Measurements from ENCODE around the gene FUT6.
"Not testable (repeated sequence)": the region's sequence is repeated elsewhere in the genome, so short reads cannot be mapped to it uniquely, and the experiment has no call there.

Gene FUT6

GRCh38 chr19:5839065-5840017 lies at the start of gene FUT6:
Gene FUT6, minus strand, starts transcription at chr19:5839702. Its CDS starts 7,135 bp downstream, at chr19:5832567.
- DNase-seq = no peak

GRCh38 chr19:5884065-5884811 lies 44.7 kb upstream of the FUT6 start:
- not testable (repeated sequence) for DNase-seq

DNA sequence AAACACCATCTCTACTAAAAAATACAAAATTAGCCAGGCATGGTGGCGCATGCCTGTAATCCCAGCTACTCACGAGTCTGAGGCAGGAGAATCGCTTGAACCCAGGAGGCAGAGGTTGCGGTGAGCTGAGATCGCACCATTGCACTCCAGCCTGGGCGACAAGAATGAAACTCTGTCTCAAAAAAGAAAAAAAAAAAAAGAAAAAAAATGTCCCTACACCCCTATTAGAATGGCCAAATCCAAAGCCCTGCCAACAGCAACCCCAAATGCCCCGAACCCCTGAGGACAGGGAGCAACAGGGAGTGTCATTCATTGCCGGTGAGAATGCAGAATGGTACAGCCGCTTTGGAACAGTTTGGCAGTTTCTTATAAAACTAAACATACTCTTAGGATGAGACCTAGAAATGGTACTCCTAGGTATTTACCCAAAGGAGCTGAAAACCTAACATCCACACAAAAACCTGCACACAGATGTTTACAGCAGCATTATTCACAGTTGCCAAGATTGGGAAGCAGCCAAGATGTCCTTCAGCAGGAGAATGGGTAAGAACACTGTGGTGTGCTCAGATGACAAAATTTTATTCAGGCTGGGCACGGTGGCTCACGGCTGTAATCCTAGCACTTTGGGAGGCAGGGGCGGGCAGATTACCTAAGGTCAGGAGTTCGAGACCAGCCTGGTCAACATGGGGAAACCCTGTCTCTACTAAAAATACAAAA lies 43.8 kb upstream of the FUT6 start:
- not testable (repeated sequence) for DNase-seq

- no peak for DNase-seq
These were observed 43.0 kb upstream of the FUT6 start for GRCh38 chr19:5882421-5882968.

DNA sequence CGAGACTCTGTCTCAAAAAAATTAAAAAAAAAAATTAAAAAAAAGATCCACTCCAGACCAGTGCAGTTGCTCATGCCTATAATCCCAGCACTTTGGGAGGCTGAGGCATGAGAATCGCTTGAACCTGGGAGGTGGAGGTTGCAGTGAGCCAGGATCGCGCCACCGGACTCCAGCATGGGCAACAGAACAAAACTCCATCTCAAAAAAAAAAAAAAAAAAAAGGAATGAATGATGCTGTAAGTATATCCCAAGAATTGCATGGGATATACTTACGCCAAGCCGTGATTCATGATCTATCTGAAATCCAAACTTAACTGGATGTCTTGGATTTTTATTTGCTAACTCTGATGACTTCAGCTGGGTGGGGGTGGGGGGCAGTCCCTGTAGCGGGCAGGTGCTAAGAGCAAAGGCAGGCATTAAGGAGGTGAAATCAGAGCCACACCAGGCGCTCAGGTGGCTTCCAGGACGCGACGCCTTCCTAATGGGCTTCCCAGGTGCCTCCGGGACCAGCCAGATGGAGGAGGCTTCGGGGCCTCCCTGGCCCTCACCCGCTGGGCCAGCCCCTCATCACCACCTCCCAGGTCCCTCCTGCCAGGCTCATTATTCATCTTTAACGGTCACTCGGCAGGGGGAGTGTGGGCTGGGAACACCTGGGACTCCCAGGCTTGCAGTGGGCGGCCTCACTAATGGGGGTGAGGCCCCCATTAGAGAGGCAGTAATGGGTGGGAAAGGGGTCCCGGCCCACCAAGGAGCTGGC lies 42.2 kb upstream of the FUT6 start:
- DNase-seq = no peak

DNA sequence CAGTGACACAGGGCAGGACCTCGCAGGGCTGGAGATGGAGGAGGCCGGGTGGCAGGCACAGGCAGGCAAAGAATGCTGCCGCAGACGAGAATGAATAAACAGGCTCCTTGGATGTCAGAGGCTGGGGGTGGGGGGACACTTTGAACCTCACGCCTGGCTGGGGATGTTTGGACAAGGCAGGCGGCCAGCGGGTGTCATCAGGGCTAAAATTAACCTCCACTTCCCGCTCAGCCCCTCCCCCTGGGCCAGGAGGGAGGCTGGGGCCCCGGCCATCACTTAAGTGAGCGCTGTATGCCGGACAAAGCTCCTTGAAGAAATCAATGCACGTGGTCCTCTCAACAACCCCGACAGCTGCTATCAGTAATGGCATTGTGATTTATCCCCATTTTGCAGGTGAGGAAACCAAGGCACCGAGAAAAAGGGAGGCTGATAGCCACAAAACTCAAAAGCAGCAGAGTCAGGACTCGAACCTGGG lies 41.1 kb upstream of the FUT6 start:
- DNase-seq = no peak

GRCh38 chr19:5880196-5880595 lies 40.7 kb upstream of the FUT6 start:
- DNase-seq = no peak

DNA sequence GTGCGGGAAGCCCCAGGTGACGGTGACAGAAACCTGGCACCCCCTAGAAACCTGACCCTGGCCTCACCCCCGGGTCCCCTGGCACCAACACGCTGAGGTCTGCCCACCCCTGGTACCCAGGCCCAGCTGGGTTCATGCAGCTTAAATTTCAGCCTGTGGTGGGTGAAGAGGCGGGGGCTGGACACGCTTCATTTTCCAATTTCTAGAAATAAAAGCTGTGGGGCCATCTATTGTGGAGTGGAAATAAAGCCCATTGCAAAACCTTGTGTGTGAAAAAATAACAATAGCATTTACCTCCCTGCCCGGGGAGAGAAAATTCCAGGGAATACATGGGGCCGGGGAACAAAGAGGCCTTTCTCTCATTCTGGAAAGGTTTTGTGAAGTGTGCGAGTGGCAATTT lies 38.4 kb upstream of the FUT6 start:
- no peak for DNase-seq

DNA sequence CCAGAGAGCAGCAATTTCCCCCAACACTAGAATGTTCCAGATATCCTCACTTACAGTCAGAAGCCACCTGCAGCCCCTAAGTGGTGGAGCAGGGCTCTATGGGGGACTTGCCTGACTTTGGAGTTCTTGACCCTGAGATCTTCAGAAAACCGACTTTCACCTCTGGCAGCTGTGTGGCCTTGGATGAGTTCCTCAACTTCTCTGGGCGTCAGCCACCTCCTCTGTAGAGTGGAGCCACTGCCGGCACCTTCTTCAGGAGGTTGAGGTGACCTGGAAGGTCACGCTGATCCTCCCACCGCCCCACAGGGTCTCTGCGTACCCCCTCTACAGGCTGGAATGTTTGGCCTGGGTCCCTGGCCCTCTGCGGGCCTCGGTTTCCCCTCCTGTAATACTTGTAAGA lies 37.9 kb upstream of the FUT6 start:
- no peak for DNase-seq

- not testable (repeated sequence) for DNase-seq
These were observed 35.0 kb upstream of the FUT6 start for GRCh38 chr19:5874496-5874895.

DNA sequence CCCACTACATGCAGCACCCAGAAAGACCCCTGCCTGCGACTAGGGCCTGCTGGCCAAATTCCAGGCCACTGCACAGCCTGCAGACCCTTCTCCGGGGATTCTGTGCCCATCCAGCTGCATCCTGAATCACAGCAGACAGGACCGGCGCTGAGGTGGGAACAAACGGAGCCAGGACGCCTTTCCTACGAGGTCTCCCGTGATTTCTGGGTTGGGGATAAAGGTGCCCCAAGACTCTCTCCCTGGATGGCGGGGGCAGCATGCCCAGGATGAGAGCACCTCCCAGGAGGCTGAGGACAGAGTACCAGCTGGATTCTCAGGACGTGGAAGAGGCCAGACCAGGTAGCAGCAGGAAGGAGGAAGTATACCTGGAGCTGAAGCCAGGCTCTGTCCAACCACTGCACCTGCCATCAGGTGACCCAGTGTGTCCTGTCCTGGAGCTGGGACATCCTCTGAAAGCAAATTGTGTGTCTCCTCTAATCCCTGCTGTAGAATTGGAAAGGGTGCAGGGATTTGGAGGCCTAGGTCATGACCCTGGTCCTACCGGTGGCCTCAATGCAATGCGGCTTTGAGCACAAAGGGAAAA lies 34.2 kb upstream of the FUT6 start:
- no peak for DNase-seq

DNA sequence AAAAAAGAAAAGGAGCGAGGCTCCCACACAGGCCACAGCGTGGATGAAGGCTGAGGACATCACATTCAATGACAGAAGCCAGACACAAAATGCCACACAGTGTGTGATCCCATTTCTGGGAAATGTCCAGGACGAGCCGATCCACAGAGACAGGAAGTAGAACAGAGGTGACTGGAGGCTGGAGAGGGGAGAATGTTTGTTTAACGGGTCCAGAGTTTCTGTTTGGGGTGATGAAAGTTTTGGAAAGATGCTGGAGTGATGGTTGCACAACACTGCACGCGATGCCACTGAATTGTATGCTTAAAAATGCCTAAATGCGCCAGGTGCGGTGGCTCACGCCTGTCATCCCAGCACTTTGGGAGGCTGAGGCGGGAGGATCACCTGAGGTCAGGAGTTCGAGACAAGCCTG lies 31.5 kb upstream of the FUT6 start:
- no peak for DNase-seq

GRCh38 chr19:5867201-5868136 lies 28.0 kb upstream of the FUT6 start:
- DNase-seq = no peak

DNA sequence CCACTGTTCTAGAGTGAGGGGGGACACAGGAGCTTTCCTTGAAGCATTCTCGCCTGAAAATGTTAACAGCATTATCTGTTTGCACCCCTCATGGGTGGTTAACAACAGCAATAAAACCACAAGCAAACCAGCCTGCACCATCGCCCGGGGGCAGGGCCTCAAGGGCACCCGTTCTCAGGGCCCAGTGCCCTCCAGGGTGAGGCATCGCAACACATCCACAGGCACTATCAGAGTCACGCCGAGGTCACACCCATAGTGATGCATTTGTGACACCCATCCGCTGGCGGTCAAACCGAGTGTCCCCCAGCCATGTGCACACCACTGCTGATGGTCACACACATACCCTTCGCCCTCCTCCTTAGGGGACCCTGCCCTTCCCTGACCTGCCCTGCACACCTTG lies 26.3 kb upstream of the FUT6 start:
- no peak for DNase-seq

- DNase-seq = no peak
These were observed 25.4 kb upstream of the FUT6 start for GRCh38 chr19:5864725-5865486.

DNA sequence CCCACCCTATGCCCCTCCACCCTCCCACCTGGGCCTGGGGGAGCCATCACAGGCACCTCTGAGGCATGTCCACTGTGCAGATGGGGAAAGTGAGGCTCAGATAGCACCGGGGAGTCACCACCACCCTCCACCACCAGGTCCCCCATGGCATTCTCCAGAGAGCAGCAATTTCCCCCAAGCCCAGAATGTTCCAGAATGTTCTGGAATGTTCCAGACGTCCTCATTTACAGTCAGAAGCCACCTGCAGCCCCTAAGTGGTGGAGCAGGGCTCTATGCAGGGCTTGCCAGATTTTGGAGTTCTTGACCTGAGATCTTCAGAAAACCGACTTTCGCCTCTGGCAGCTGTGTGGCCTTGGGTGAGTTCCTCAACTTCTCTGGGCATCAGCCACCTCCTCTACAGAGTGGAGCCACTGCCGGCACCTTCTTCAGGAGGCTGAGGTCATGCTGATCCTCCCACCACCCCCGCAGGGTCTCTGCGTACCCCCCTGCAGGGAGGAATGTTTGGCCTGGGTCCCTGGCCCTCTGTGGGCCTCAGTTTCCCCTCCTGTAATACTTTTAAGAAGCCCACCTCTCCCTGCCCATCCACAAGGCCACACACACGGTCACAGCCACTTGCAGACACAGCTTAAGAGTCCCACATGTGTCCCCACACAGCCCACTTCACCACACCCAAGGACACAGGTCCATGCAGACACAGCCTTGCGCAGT lies 24.7 kb upstream of the FUT6 start:
- no peak for DNase-seq

- DNase-seq = no peak
These were observed 23.6 kb upstream of the FUT6 start for GRCh38 chr19:5863030-5863665.
